HEK293 (cell line): ENCODE data around the gene DDC.
"Not testable (repeated sequence)": the region's sequence is repeated elsewhere in the genome, so short reads cannot be mapped to it uniquely, and the experiment has no call there.

Experiments
- BCL11A ChIP-seq: fragments of 450-650 bp; formaldehyde crosslinking; IDR thresholded peaks from 2 replicates; pipeline ENCODE4 v1.5.1; 2016; ENCODE audit warnings: low read depth, missing biosample characterization, missing genetic modification characterization
- BCL11B ChIP-seq: fragments of 450-650 bp; formaldehyde crosslinking; IDR thresholded peaks from 2 replicates; pipeline ENCODE4 v1.5.1; 2016; ENCODE audit warnings: low read depth, missing biosample characterization, missing genetic modification characterization
- CTCF ChIP-seq: fragments of 450-650 bp; formaldehyde crosslinking; IDR thresholded peaks from 2 replicates; pipeline ENCODE4 v1.5.1; 2016; ENCODE audit warnings: missing biosample characterization, missing genetic modification characterization
- KLF1 ChIP-seq: fragments of 450-650 bp; formaldehyde crosslinking; IDR thresholded peaks from 2 replicates; pipeline ENCODE4 v1.5.1; 2016; ENCODE audit warnings: missing biosample characterization, missing genetic modification characterization
- PRDM4 ChIP-seq: fragments of 450-650 bp; formaldehyde crosslinking; IDR thresholded peaks from 2 replicates; pipeline ENCODE4 v1.5.1; 2017; ENCODE audit warnings: missing biosample characterization, missing genetic modification characterization
- REPIN1 ChIP-seq: fragments of 450-650 bp; formaldehyde crosslinking; IDR thresholded peaks from 2 replicates; pipeline ENCODE4 v1.5.1; 2017; ENCODE audit warnings: missing biosample characterization, missing genetic modification characterization, low read depth
- YY1 ChIP-seq: fragments of 450-650 bp; formaldehyde crosslinking; IDR thresholded peaks from 2 replicates; pipeline ENCODE4 v1.5.1; 2018; ENCODE audit warnings: missing biosample characterization, missing genetic modification characterization
- ZBTB11 ChIP-seq: fragments of 450-650 bp; formaldehyde crosslinking; conservative IDR thresholded peaks from 2 replicates; pipeline ENCODE4 v1.5.1; 2016; ENCODE audit warnings: low read depth, missing biosample characterization, missing genetic modification characterization
- ZNF114 ChIP-seq: fragments of 450-650 bp; formaldehyde crosslinking; IDR thresholded peaks from 2 replicates; pipeline ENCODE4 v1.5.0; 2017; ENCODE audit warnings: missing biosample characterization, missing genetic modification characterization
- ZNF311 ChIP-seq: fragments of 450-650 bp; formaldehyde crosslinking; IDR thresholded peaks from 2 replicates; pipeline ENCODE4 v1.5.1; 2017; ENCODE audit warnings: missing biosample characterization, missing genetic modification characterization, borderline replicate concordance
- ZNF398 ChIP-seq: fragments of 450-650 bp; formaldehyde crosslinking; IDR thresholded peaks from 2 replicates; pipeline ENCODE4 v1.5.1; 2017; ENCODE audit warnings: missing biosample characterization, missing genetic modification characterization
- ZNF488 ChIP-seq: fragments of 450-650 bp; formaldehyde crosslinking; IDR thresholded peaks from 2 replicates; pipeline ENCODE4 v1.5.1; 2016; ENCODE audit warnings: missing biosample characterization, missing genetic modification characterization
- ZNF692 ChIP-seq: fragments of 450-650 bp; formaldehyde crosslinking; IDR thresholded peaks from 2 replicates; pipeline ENCODE4 v1.5.1; 2016; ENCODE audit warnings: missing biosample characterization, missing genetic modification characterization
- ZSCAN23 ChIP-seq: fragments of 450-650 bp; formaldehyde crosslinking; IDR thresholded peaks from 2 replicates; pipeline ENCODE4 v1.5.1; 2016; ENCODE audit warnings: missing biosample characterization, missing genetic modification characterization

GRCh38 chr7:50576388-50576787, 11.2 kb upstream of the DDC start:
- TF ChIP-seq REPIN1; ZNF114; PRDM4 (tag by site-specific recombination); ZBTB11 (tag by site-specific recombination); CTCF (tag by site-specific recombination); ZNF311 (tag by site-specific recombination); ZSCAN23 (tag by site-specific recombination); ZNF398; ZNF488 (tag by site-specific recombination); BCL11B (tag by site-specific recombination); YY1; BCL11A (tag by site-specific recombination); KLF1 (tag by site-specific recombination); ZNF692: not testable (repeated sequence)
